IMR-90 (cell line): ENCODE data around the gene SLC30A7. TPM values are rescaled to one million over a fixed set of nuclear protein-coding genes. Genes with fewer than 3 reads are reported as not detected.
"Not testable (repeated sequence)": the region's sequence is repeated elsewhere in the genome, so short reads cannot be mapped to it uniquely, and the experiment has no call there.

Experiments used
- ATAC-seq: fragments of 200-7000 bp; cut with Tn5 transposase; 2 replicates; pipeline ENCODE4 v1.9.1; 2020; ENCODE audit warnings: low read depth, mild to moderate bottlenecking, moderate library complexity
- BruUV-seq: library from RNA; stranded (reverse); fragments of 400-500 nt; replicated peaks from 2 replicates; lab custom pipeline; 2021; lab: Mats Ljungman, UMichigan
- CTCF ChIA-PET: fragments of 300-600 bp; formaldehyde crosslinking; extraction: SDS; loops from one replicate; lab custom pipeline; 2021; ENCODE audit warnings: antibody characterized with exemption; lab: Yijun Ruan, JAX
- POLR2A ChIA-PET: fragments of 300-600 bp; sonication (Branson Sonifier 250); formaldehyde crosslinking; loops from one replicate; lab custom pipeline; 2022; ENCODE audit warnings: antibody characterized with exemption; ENCODE audit not compliant: unreplicated experiment; lab: Charles Lee
- DNase-seq: peaks from one replicate; pipeline ENCODE4 v3.0.0; 2013
- H2AFZ ChIP-seq: replicated peaks from 2 replicates; pipeline ENCODE3; 2013; ENCODE audit warnings: low read length, mild to moderate bottlenecking; ENCODE audit not compliant: poor library complexity
- H2AK5ac ChIP-seq: 2 replicates; pipeline ENCODE4 v1.6.1; 2013; ENCODE audit warnings: low read depth, low read length, inconsistent platforms
- H2AK9ac ChIP-seq: replicated peaks from 2 replicates; pipeline ENCODE3; 2013; ENCODE audit warnings: mild to moderate bottlenecking, low read depth, low read length, moderate library complexity; ENCODE audit not compliant: poor library complexity
- H2BK120ac ChIP-seq: 2 replicates; pipeline ENCODE4 v1.6.1; 2013; ENCODE audit warnings: low read depth, low read length, inconsistent platforms
- H2BK15ac ChIP-seq: 3 replicates; pipeline ENCODE4 v1.6.1; 2013; ENCODE audit warnings: low read depth, low read length, inconsistent platforms
- H2BK20ac ChIP-seq: 2 replicates; pipeline ENCODE4 v1.6.1; 2013; ENCODE audit warnings: low read depth, mild to moderate bottlenecking, inconsistent platforms, low read length, moderate library complexity
- H2BK5ac ChIP-seq: 2 replicates; pipeline ENCODE4 v1.6.1; 2013; ENCODE audit warnings: mild to moderate bottlenecking, low read depth, low read length, inconsistent platforms; ENCODE audit not compliant: poor library complexity, severe bottlenecking
- H3K14ac ChIP-seq: replicated peaks from 2 replicates; pipeline ENCODE4 v1.6.1; 2013; ENCODE audit warnings: low read depth, low read length, inconsistent platforms
- H3K18ac ChIP-seq: 2 replicates; pipeline ENCODE4 v1.6.1; 2013; ENCODE audit warnings: low read depth, low read length, control low read depth
- H3K23ac ChIP-seq: 2 replicates; pipeline ENCODE4 v1.6.1; 2013; ENCODE audit warnings: low read depth, low read length, inconsistent platforms
- H3K27ac ChIP-seq: 2 replicates; pipeline ENCODE4 v1.5.1; 2013; ENCODE audit warnings: mild to moderate bottlenecking, control low read depth, low read length; ENCODE audit not compliant: insufficient read depth
- H3K27me3 ChIP-seq: 2 replicates; pipeline ENCODE4 v1.6.1; 2013; ENCODE audit warnings: low read length; ENCODE audit not compliant: control insufficient read depth, insufficient read depth
- H3K36me3 ChIP-seq: 2 replicates; pipeline ENCODE4 v1.6.1; 2013; ENCODE audit warnings: low read length, mixed read lengths; ENCODE audit not compliant: control insufficient read depth, insufficient read depth
- H3K4ac ChIP-seq: 2 replicates; pipeline ENCODE4 v1.6.1; 2013; ENCODE audit warnings: low read depth, low read length, inconsistent platforms
- H3K4me1 ChIP-seq: 2 replicates; pipeline ENCODE4 v1.6.1; 2013; ENCODE audit warnings: low read length, mixed read lengths; ENCODE audit not compliant: control insufficient read depth, insufficient read depth
- H3K4me2 ChIP-seq: 2 replicates; pipeline ENCODE4 v1.6.1; 2013; ENCODE audit warnings: low read depth, mild to moderate bottlenecking, control low read depth, low read length, moderate library complexity
- H3K4me3 ChIP-seq: 2 replicates; pipeline ENCODE4 v1.5.1; 2013; ENCODE audit warnings: low read depth, mild to moderate bottlenecking, control low read depth, low read length, moderate library complexity; ENCODE audit not compliant: insufficient read depth
- H3K56ac ChIP-seq: 2 replicates; pipeline ENCODE4 v1.6.1; 2013; ENCODE audit warnings: low read length, inconsistent platforms; ENCODE audit not compliant: insufficient read depth; ENCODE audit errors: extremely low read depth
- H3K79me1 ChIP-seq, 2 experiments: 2 replicates each; pipeline ENCODE4 v1.6.1; 2013; ENCODE audit warnings: low read length in 2 of 2, inconsistent platforms in 1 of 2, low read depth in 1 of 2
- H3K9ac ChIP-seq: 2 replicates; pipeline ENCODE4 v1.6.1; 2013; ENCODE audit warnings: low read depth, low read length, control low read depth
- H3K9me1 ChIP-seq: 2 replicates; pipeline ENCODE4 v1.6.1; 2013; ENCODE audit warnings: low read length, inconsistent platforms; ENCODE audit not compliant: insufficient read depth
- H3K9me3 ChIP-seq: 2 replicates; pipeline ENCODE4 v1.6.1; 2013; ENCODE audit warnings: low read length; ENCODE audit not compliant: control insufficient read depth, insufficient read depth
- H4K20me1 ChIP-seq: 2 replicates; pipeline ENCODE4 v1.6.1; 2013; ENCODE audit warnings: low read length, inconsistent platforms; ENCODE audit not compliant: insufficient read depth
- H4K5ac ChIP-seq: 2 replicates; pipeline ENCODE4 v1.6.1; 2013; ENCODE audit warnings: mild to moderate bottlenecking, low read depth, low read length, control low read depth
- H4K8ac ChIP-seq, 2 experiments: 2 replicates each; pipeline ENCODE4 v1.6.1; 2013; ENCODE audit warnings: low read depth in 2 of 2, low read length in 2 of 2, control low read depth in 1 of 2, inconsistent platforms in 1 of 2
- H4K91ac ChIP-seq: 2 replicates; pipeline ENCODE4 v1.6.1; 2013; ENCODE audit warnings: low read depth, low read length, inconsistent platforms; ENCODE audit not compliant: insufficient read depth
- CEBPB ChIP-seq: IDR thresholded peaks from 2 replicates; pipeline ENCODE4 v1.6.1; 2012; ENCODE audit warnings: low read depth, low read length, improper control_type of control experiment
- CTCF ChIP-seq: conservative IDR thresholded peaks from 2 replicates; pipeline ENCODE4 v1.5.1; 2012; ENCODE audit warnings: mild to moderate bottlenecking, low read depth, low read length, improper control_type of control experiment
- FOS ChIP-seq: fragments of 150-350 bp; IDR thresholded peaks from 2 replicates; pipeline ENCODE4 v1.6.1; 2016; ENCODE audit warnings: low read depth, low read length
- MAFK ChIP-seq: IDR thresholded peaks from 2 replicates; pipeline ENCODE4 v1.6.1; 2012; ENCODE audit warnings: low read depth, low read length, improper control_type of control experiment
- WGBS, 2 experiments: methylation state at CpG; one replicate each; pipeline versions ENCODE4 v1.1.5 to v1.1.7; 2013; ENCODE audit warnings: missing lambda C conversion rate in 2 of 2; ENCODE audit not compliant: insufficient read length in 1 of 2; ENCODE audit errors: extremely low coverage in 2 of 2; 5-methylcytosine and 5-hydroxymethylcytosine counted together
- dilution Hi-C: fragments of 300-500 bp; cut with HindIII; formaldehyde crosslinking; loops from one replicate; pipeline ENCODE4 v1.14.3; 2018; ENCODE audit warnings: low sequenced_read_pairs; ENCODE audit not compliant: unreplicated experiment
- in situ Hi-C: fragments of 300-500 bp; cut with MboI; formaldehyde crosslinking; loops from 3 replicates; pipeline ENCODE4 v1.14.3; 2019; ENCODE audit warnings: low sequenced_read_pairs, inconsistent platforms, mixed read lengths
- intact Hi-C: fragments of 100-400 bp; cut with micrococcal nuclease; formaldehyde crosslinking; loops from 2 replicates; pipeline ENCODE4 v1.10.0; 2022
- polyA plus RNA-seq, 3 experiments: library from polyadenylated mRNA; depleted of rRNA; stranded (reverse); fragments of >200 nt; gene quantifications; 2 replicates each; pipeline ENCODE4 v1.2.3, GENCODE V29; 2012; ENCODE audit warnings: low replicate concordance in 1 of 3
- total RNA-seq: library from RNA; depleted of rRNA; stranded (reverse); fragments of >200 nt; gene quantifications from 2 replicates; pipeline ENCODE4 v1.2.3, GENCODE V29; 2012

Gene SLC30A7
- total and polyA plus RNA-seq, 2 of the 4 experiments (the other 2 are of a cell fraction) = 8.4 to 60.2 TPM

GRCh38 chr1:100943533-100943932 lies 47.6 kb downstream of the SLC30A7 start:
- CTCF ChIA-PET = no interaction called here
- Histone ChIP-seq H2AK5ac (no peak overlapping the region), H2BK120ac (no peak overlapping the region), H3K79me1 (peaks cover 4 to 12% of the 10 kb centered on the region in 2 experiments), H2AFZ (no peak overlapping the region), H3K23ac (no peak overlapping the region), H3K4ac (no peak overlapping the region), H3K9ac (no peak overlapping the region), H2BK5ac (no peak overlapping the region), H3K9me1 (no peaks in the 10 kb centered on the region), H4K8ac (no peak overlapping the region), H2BK15ac (no peak overlapping the region), H2AK9ac (no peak overlapping the region), H3K56ac (no peak overlapping the region), H3K9me3 (no peaks in the 10 kb centered on the region), H4K20me1 (no peaks in the 10 kb centered on the region), H3K27me3 (no peaks in the 10 kb centered on the region), H2BK20ac (no peak overlapping the region), H3K36me3 (peaks cover 7% of the 10 kb centered on the region), H3K18ac (no peak overlapping the region), H3K4me1 (peaks cover 1% of the 10 kb centered on the region; the same call in 1 of the 2 replicates), H3K4me3 (no peak overlapping the region), H3K4me2 (no peak overlapping the region), H4K5ac (no peak overlapping the region), H4K91ac (no peak overlapping the region), H3K27ac (no peak overlapping the region), H3K14ac (no peak overlapping the region)
- DNase-seq = no peak
- dilution Hi-C loops (no loop called here), intact Hi-C loops (no loop called here), in situ Hi-C loops (no loop called here)
- WGBS, 2 experiments = no CpG with 5 or more reads among the region's 1 CpG
- no TSS peak for BruUV-seq
- TF ChIP-seq CEBPB (peak; percentile 46), FOS (no peak), MAFK (no peak), CTCF (no peak)
- no peak for ATAC-seq
- POLR2A ChIA-PET = no interaction called here

GRCh38 chr1:100946064-100946463 lies 50.2 kb downstream of the SLC30A7 start:
- H4K8ac ChIP-seq, H3K4me3 ChIP-seq, H3K4ac ChIP-seq, H3K27me3 ChIP-seq, BruUV-seq, H3K9me3 ChIP-seq, H3K36me3 ChIP-seq, H2BK5ac ChIP-seq, H2AK9ac ChIP-seq, H2BK120ac ChIP-seq, dilution Hi-C loops, H4K20me1 ChIP-seq, in situ Hi-C loops, H3K9ac ChIP-seq, H3K56ac ChIP-seq, H2BK15ac ChIP-seq, CTCF ChIA-PET, H2AK5ac ChIP-seq, ATAC-seq, DNase-seq, H3K4me2 ChIP-seq, H2BK20ac ChIP-seq, H3K23ac ChIP-seq, H3K27ac ChIP-seq, intact Hi-C loops, H3K18ac ChIP-seq, H3K9me1 ChIP-seq, H4K91ac ChIP-seq, POLR2A ChIA-PET, H2AFZ ChIP-seq, H4K5ac ChIP-seq, H3K14ac ChIP-seq, H3K4me1 ChIP-seq: not testable (repeated sequence)
- no CpG with 5 or more reads among the region's 3 CpGs for WGBS, 2 experiments
- H3K79me1 ChIP-seq = peaks cover 11 to 32% of the 10 kb centered on the region in 2 experiments
